ENCODE data around the gene PLCL2.

PLCL2 gene

DNA sequence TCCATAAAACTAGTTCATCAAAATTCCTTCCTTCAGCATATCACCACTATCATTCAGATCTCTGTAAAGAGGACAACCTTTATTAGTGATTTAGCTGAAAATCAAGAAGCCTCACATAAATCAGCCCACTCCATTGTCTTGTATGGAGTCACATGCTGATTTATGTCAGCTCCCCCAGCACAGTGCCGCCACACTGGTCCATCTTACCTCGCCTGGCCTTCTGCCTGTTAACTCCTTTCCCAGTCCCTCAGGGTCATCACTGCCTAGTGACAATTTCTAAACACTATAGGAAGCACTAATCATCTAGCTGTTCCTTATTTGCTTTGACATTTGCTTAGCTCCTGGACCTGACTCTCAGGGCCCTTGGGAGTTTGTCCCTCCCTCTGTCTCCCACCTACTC, 75.4 kb downstream of the PLCL2 start:
- ATAC-seq (ENCODE audit: insufficient read depth, low read depth) (no peak), DNase-seq (no peak)
- Histone ChIP-seq H3K27me3 (ENCODE audit: insufficient read depth, low read length, poor library complexity) (no peaks in the 10 kb centered on the region), H3K9me3 (ENCODE audit: insufficient read depth, low read length, severe bottlenecking) (no peaks in the 10 kb centered on the region), H3K9ac (ENCODE audit: low read depth, low read length) (no peak overlapping the region), H3K4me3 (ENCODE audit: low read depth in 1 of 2, low read length in 2 of 2) (no peak overlapping the region), H3K4me1 (ENCODE audit: insufficient read depth, low read length) (no peaks in the 10 kb centered on the region), H4K20me1 (ENCODE audit: insufficient read depth, low read length) (peaks cover 9% of the 10 kb centered on the region; the same call in 1 of the 2 replicates), H2AFZ (ENCODE audit: low read depth, low read length) (no peak overlapping the region), H3K4me2 (ENCODE audit: insufficient read depth, low read length) (no peak overlapping the region), H3K36me3 (ENCODE audit: insufficient read depth, low read length) (no peaks in the 10 kb centered on the region), H3K79me2 (ENCODE audit: insufficient read depth, low read length) (peaks cover 3% of the 10 kb centered on the region), H3K27ac (ENCODE audit: low read length) (no peak overlapping the region)
- no peak for TF ChIP-seq EZH2 (IDR thresholded peaks at IDR 0.05; ENCODE audit: borderline replicate concordance, low read depth, low read length, severe bottlenecking)
- TF ChIP-seq, protein P1, sequence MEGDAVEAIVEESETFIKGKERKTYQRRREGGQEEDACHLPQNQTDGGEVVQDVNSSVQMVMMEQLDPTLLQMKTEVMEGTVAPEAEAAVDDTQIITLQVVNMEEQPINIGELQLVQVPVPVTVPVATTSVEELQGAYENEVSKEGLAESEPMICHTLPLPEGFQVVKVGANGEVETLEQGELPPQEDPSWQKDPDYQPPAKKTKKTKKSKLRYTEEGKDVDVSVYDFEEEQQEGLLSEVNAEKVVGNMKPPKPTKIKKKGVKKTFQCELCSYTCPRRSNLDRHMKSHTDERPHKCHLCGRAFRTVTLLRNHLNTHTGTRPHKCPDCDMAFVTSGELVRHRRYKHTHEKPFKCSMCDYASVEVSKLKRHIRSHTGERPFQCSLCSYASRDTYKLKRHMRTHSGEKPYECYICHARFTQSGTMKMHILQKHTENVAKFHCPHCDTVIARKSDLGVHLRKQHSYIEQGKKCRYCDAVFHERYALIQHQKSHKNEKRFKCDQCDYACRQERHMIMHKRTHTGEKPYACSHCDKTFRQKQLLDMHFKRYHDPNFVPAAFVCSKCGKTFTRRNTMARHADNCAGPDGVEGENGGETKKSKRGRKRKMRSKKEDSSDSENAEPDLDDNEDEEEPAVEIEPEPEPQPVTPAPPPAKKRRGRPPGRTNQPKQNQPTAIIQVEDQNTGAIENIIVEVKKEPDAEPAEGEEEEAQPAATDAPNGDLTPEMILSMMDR (IDR thresholded peaks at IDR 0.05; ENCODE audit: borderline replicate concordance, extremely low read depth, low read length, poor library complexity, severe bottlenecking) = no peak

DNA sequence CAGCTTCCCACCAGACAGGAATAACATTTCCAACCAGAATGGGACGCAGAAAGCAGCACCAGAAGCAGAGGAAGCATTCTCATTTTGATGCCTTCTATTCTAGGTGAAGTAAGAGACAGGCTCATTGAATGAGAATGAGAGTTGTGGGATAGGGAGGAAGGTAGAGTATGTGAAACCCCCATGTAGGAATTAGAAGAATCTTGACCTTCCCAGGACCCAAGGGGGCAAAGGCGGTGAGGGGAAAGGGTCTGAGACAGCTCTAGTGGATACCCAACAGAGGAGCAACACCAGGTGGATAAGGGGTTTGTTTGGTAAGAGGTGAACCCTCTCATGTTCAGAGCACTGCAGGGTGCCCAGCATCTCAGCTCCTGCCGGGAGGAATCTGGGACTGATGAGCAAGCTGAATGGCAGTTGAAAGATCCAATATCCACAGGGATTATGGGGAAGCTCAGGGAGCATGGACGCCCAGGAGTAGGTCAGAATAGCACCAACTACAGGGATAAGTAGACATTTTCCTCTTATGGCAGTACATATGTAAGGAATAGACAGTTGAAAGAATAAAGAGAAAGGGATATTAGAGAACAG, 77.0 kb downstream of the PLCL2 start:
- no peak overlapping the region for H3K4me3 ChIP-seq (ENCODE audit: low read depth in 1 of 2, low read length in 2 of 2)
- no peaks in the 10 kb centered on the region for H3K4me1 ChIP-seq (ENCODE audit: insufficient read depth, low read length)
- no peaks in the 10 kb centered on the region for H3K27me3 ChIP-seq (ENCODE audit: insufficient read depth, low read length, poor library complexity)
- H2AFZ ChIP-seq (ENCODE audit: low read depth, low read length) = no peak overlapping the region
- DNase-seq (no peak), ATAC-seq (ENCODE audit: insufficient read depth, low read depth) (no peak)
- no peak overlapping the region for H3K9ac ChIP-seq (ENCODE audit: low read depth, low read length)
- peaks cover 1% of the 10 kb centered on the region for H3K9me3 ChIP-seq (ENCODE audit: insufficient read depth, low read length, severe bottlenecking)
- peaks cover 9% of the 10 kb centered on the region; the same call in 1 of the 2 replicates for H4K20me1 ChIP-seq (ENCODE audit: insufficient read depth, low read length)
- H3K36me3 ChIP-seq (ENCODE audit: insufficient read depth, low read length) = no peaks in the 10 kb centered on the region
- no peak overlapping the region for H3K27ac ChIP-seq (ENCODE audit: low read length)
- no peak for TF ChIP-seq EZH2 (IDR thresholded peaks at IDR 0.05; ENCODE audit: borderline replicate concordance, low read depth, low read length, severe bottlenecking)
- TF ChIP-seq, protein P1 (IDR thresholded peaks at IDR 0.05; ENCODE audit: borderline replicate concordance, extremely low read depth, low read length, poor library complexity, severe bottlenecking) = no peak
- H3K4me2 ChIP-seq (ENCODE audit: insufficient read depth, low read length) = no peak overlapping the region
- peaks cover 3% of the 10 kb centered on the region for H3K79me2 ChIP-seq (ENCODE audit: insufficient read depth, low read length)

DNA sequence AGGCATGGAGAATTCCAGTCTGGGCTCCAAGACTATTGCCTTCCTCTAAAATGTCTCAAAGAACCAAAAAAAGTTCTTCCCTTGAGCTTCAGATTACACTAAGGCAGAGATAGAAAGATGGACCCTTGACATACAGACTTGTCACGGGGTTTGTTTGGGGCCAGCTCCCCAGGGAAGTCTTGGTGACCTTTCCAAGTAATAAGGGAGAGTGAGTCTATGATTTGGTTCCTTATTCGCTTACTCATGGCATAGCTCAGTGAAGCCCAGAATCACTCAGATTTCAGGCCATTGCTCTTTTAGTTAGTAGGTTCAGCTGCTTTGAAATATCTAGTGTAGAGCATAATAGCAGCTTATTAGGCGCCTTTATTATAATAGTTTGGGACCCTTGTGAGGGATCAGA, 90.3 kb downstream of the PLCL2 start:
- no peaks in the 10 kb centered on the region for H3K27me3 ChIP-seq (ENCODE audit: insufficient read depth, low read length, poor library complexity)
- peaks cover 11% of the 10 kb centered on the region for H3K9me3 ChIP-seq (ENCODE audit: insufficient read depth, low read length, severe bottlenecking)
- no peak overlapping the region for H2AFZ ChIP-seq (ENCODE audit: low read depth, low read length)
- H3K9ac ChIP-seq (ENCODE audit: low read depth, low read length) = no peak overlapping the region
- no peak for DNase-seq
- H3K36me3 ChIP-seq (ENCODE audit: insufficient read depth, low read length) = no peaks in the 10 kb centered on the region
- H3K4me2 ChIP-seq (ENCODE audit: insufficient read depth, low read length) = no peak overlapping the region
- H3K4me3 ChIP-seq (ENCODE audit: low read depth in 1 of 2, low read length in 2 of 2) = no peak overlapping the region
- peaks cover 22% of the 10 kb centered on the region for H3K79me2 ChIP-seq (ENCODE audit: insufficient read depth, low read length)
- TF ChIP-seq EZH2 (IDR thresholded peaks at IDR 0.05; ENCODE audit: borderline replicate concordance, low read depth, low read length, severe bottlenecking) = no peak
- TF ChIP-seq, protein P1 (IDR thresholded peaks at IDR 0.05; ENCODE audit: borderline replicate concordance, extremely low read depth, low read length, poor library complexity, severe bottlenecking) = no peak
- no peaks in the 10 kb centered on the region for H3K4me1 ChIP-seq (ENCODE audit: insufficient read depth, low read length)
- H3K27ac ChIP-seq (ENCODE audit: low read length) = no peak overlapping the region
- no peak for ATAC-seq (ENCODE audit: insufficient read depth, low read depth)
- H4K20me1 ChIP-seq (ENCODE audit: insufficient read depth, low read length) = no peaks in the 10 kb centered on the region; the same call in 1 of the 2 replicates

All from DND-41 (cell line).